Natural killer cell (primary cell): ENCODE data around the gene NPR3. TPM values are rescaled to one million over a fixed set of nuclear protein-coding genes. Genes with fewer than 3 reads are reported as not detected.

ENCODE experiments used
- ATAC-seq, 3 donors: fragments of 150-1000 bp in 2 of 3; fragments of 200-7000 bp in 1 of 3; cut with Tn5 transposase; 1 replicate in 1 of 3; 2 replicates in 2 of 3; pipeline ENCODE4 v1.10.0; 2021; ENCODE audit warnings: mild to moderate bottlenecking in 2 of 3, moderate library complexity in 2 of 3
- DNase-seq, 2 donors: peaks; one replicate each; pipeline versions ENCODE4 v3.0.0 to v3.0.0-alpha.2; 2013 to 2021; ENCODE audit warnings: mixed read lengths in 1 of 2
- H3K27ac ChIP-seq: one replicate; pipeline ENCODE4 v1.5.1; 2013; ENCODE audit warnings: mild to moderate bottlenecking, low read length
- H3K27me3 ChIP-seq: one replicate; pipeline ENCODE4 v1.6.1; 2013; ENCODE audit warnings: low read length; ENCODE audit not compliant: control insufficient read depth, insufficient read depth
- H3K36me3 ChIP-seq: one replicate; pipeline ENCODE4 v1.6.1; 2013; ENCODE audit warnings: low read length; ENCODE audit not compliant: control insufficient read depth, insufficient read depth
- H3K4me1 ChIP-seq: one replicate; pipeline ENCODE4 v1.6.1; 2013; ENCODE audit warnings: low read length; ENCODE audit not compliant: control insufficient read depth, insufficient read depth
- H3K4me3 ChIP-seq: one replicate; pipeline ENCODE4 v1.5.1; 2013; ENCODE audit warnings: low read length
- H3K9me3 ChIP-seq: one replicate; pipeline ENCODE4 v1.6.1; 2013; ENCODE audit warnings: low read length; ENCODE audit not compliant: control insufficient read depth, insufficient read depth
- H3K27ac Mint-ChIP-seq, 2 donors: one replicate each; pipeline ENCODE4 v1.8.0; 2022; ENCODE audit warnings: mild to moderate bottlenecking in 2 of 2, mixed read lengths in 2 of 2, moderate library complexity in 1 of 2
- H3K27me3 Mint-ChIP-seq, 2 donors: one replicate each; pipeline ENCODE4 v1.8.0; 2022; ENCODE audit warnings: low read depth in 2 of 2, mixed read lengths in 2 of 2
- H3K36me3 Mint-ChIP-seq: one replicate; pipeline ENCODE4 v1.8.0; 2022; ENCODE audit warnings: mixed read lengths
- H3K4me1 Mint-ChIP-seq, 2 donors: one replicate each; pipeline ENCODE4 v1.8.0; 2022; ENCODE audit warnings: mixed read lengths in 2 of 2
- H3K4me3 Mint-ChIP-seq: one replicate; pipeline ENCODE4 v1.8.0; 2022; ENCODE audit warnings: mild to moderate bottlenecking, moderate library complexity, mixed read lengths
- H3K9me3 Mint-ChIP-seq, 2 donors: one replicate each; pipeline ENCODE4 v1.8.0; 2022; ENCODE audit warnings: mixed read lengths in 2 of 2
- CTCF ChIP-seq: fragments of 200-600 bp; IDR thresholded peaks from one replicate; pipeline ENCODE4 v1.8.0; 2022; ENCODE audit warnings: antibody characterized with exemption
- WGBS: methylation state at CpG from one replicate; pipeline ENCODE4 v1.1.7; 2013; ENCODE audit warnings: missing lambda C conversion rate; ENCODE audit not compliant: insufficient coverage; 5-methylcytosine and 5-hydroxymethylcytosine counted together
- intact Hi-C: fragments of 100-400 bp; cut with micrococcal nuclease; formaldehyde crosslinking; loops from one replicate; pipeline ENCODE4 v1.14.2; 2022
- total RNA-seq, 4 donors: library from RNA; stranded (reverse); fragments of 120-200 nt in 1 of 4; gene quantifications; one replicate each; pipeline versions ENCODE4 v1.2.3 to v1.2.4, GENCODE V29; 2013 to 2022

The NPR3 gene
- total RNA-seq, 3 donors from 2014 or later (not counting 1 experiment from before 2014, with no cell fraction given), result 0.23 TPM; not detected in 2

GRCh38 chr5:32714836-32715235 is 3.7 kb downstream of the NPR3 start:
- Histone ChIP-seq H3K4me1 (peaks cover 35% of the 10 kb centered on the region), H3K36me3 (no peaks in the 10 kb centered on the region), H3K9me3 (no peaks in the 10 kb centered on the region), H3K4me3 (no peak overlapping the region), H3K27ac (no peak overlapping the region), H3K27me3 (peaks cover 38% of the 10 kb centered on the region)
- Mint-ChIP-seq H3K9me3 (peaks cover 3 to 5% of the 10 kb centered on the region in 2 donors), H3K36me3 (peaks cover 20% of the 10 kb centered on the region), H3K27ac (no peak overlapping the region), H3K4me1 (peaks cover 17 to 32% of the 10 kb centered on the region in 2 donors), H3K27me3 (peaks cover 39 to 67% of the 10 kb centered on the region in 2 donors), H3K4me3 (no peak overlapping the region)
- ATAC-seq (no peak), DNase-seq (no peak)
- WGBS, result 25% methylated on average over 3 of the region's 4 CpGs
- intact Hi-C loops, result loop anchor here (10.0 kb wide), 1 partner anchor 230 kb away; no protein-coding TSS in a partner anchor
- TF ChIP-seq CTCF, result no peak

- H3K27me3 ChIP-seq, result no peaks in the 10 kb centered on the region
- Mint-ChIP-seq H3K27ac (no peak overlapping the region), H3K4me3 (no peak overlapping the region), H3K36me3 (peaks cover 22% of the 10 kb centered on the region), H3K4me1 (peaks cover under 1 to 3% of the 10 kb centered on the region in 2 donors), H3K9me3 (peaks cover 3 to 5% of the 10 kb centered on the region in 2 donors), H3K27me3 (peaks cover 23 to 43% of the 10 kb centered on the region in 2 donors)
- 89% methylated on average over 1 of the region's 2 CpGs for WGBS
- H3K36me3 ChIP-seq, result no peaks in the 10 kb centered on the region
- intact Hi-C loops, result no loop called here
- no peak overlapping the region for H3K27ac ChIP-seq
- ATAC-seq (no peak), DNase-seq (no peak)
- H3K9me3 ChIP-seq, result no peaks in the 10 kb centered on the region
- no peak overlapping the region for H3K4me3 ChIP-seq
- no peaks in the 10 kb centered on the region for H3K4me1 ChIP-seq
- no peak for TF ChIP-seq CTCF
Measured at GRCh38 chr5:32720300-32720699, 9.2 kb downstream of the NPR3 start.

GRCh38 chr5:32721626-32722025 is 10.5 kb downstream of the NPR3 start:
- H3K9me3 Mint-ChIP-seq, result peaks cover 3 to 5% of the 10 kb centered on the region in 2 donors
- intact Hi-C loops, result no loop called here
- no peak overlapping the region for H3K27ac ChIP-seq
- no peak overlapping the region for H3K4me3 ChIP-seq
- no peaks in the 10 kb centered on the region for H3K9me3 ChIP-seq
- no peaks in the 10 kb centered on the region for H3K36me3 ChIP-seq
- no peak for DNase-seq
- peaks cover 20 to 31% of the 10 kb centered on the region in 2 donors for H3K27me3 Mint-ChIP-seq
- H3K4me1 ChIP-seq, result peaks cover 3% of the 10 kb centered on the region
- H3K4me3 Mint-ChIP-seq, result no peak overlapping the region
- H3K36me3 Mint-ChIP-seq, result peaks cover 22% of the 10 kb centered on the region
- no peak overlapping the region for H3K27ac Mint-ChIP-seq
- no peaks in the 10 kb centered on the region for H3K27me3 ChIP-seq
- no peak for TF ChIP-seq CTCF
- H3K4me1 Mint-ChIP-seq, result peaks cover 14 to 16% of the 10 kb centered on the region in 2 donors
- ATAC-seq, result no peak

- Histone ChIP-seq H3K4me1 (peaks cover 3% of the 10 kb centered on the region), H3K27ac (no peak overlapping the region), H3K4me3 (no peak overlapping the region), H3K9me3 (no peaks in the 10 kb centered on the region), H3K27me3 (no peaks in the 10 kb centered on the region), H3K36me3 (no peaks in the 10 kb centered on the region)
- no peak for ATAC-seq
- TF ChIP-seq CTCF, result no peak
- H3K27ac Mint-ChIP-seq, result no peak overlapping the region
- peaks cover 3 to 5% of the 10 kb centered on the region in 2 donors for H3K9me3 Mint-ChIP-seq
- DNase-seq, result no peak
- H3K27me3 Mint-ChIP-seq, result peaks cover 13 to 19% of the 10 kb centered on the region in 2 donors
- WGBS, result 90% methylated on average over 6 of the region's 7 CpGs
- H3K4me3 Mint-ChIP-seq, result no peak overlapping the region
- peaks cover 14 to 16% of the 10 kb centered on the region in 2 donors for H3K4me1 Mint-ChIP-seq
- intact Hi-C loops, result no loop called here
- peaks cover 13% of the 10 kb centered on the region for H3K36me3 Mint-ChIP-seq
Measured at GRCh38 chr5:32722957-32723356, 11.8 kb downstream of the NPR3 start.
